Central memory CD8-positive, alpha-beta T cell (primary cell): ENCODE results near the gene GIPC3.
A peak's percentile ranks its signal among the peaks of the same experiment; 100 is the strongest.

Experiments used
- ATAC-seq: fragments of 150-1000 bp; cut with Tn5 transposase; replicated peaks from 2 replicates; pipeline ENCODE4 v1.10.0; 2022; ENCODE audit warnings: mild to moderate bottlenecking, moderate FRiP score, moderate number of reproducible peaks; ENCODE audit not compliant: poor library complexity, severe bottlenecking; ENCODE audit errors: extremely low read depth
- DNase-seq, 2 donors: peaks; one replicate each; pipeline ENCODE4 v3.0.0; 2021; ENCODE audit warnings: low spot score in 2 of 2
- H3K27ac Mint-ChIP-seq: one replicate; pipeline ENCODE4 v1.8.0; 2022; ENCODE audit warnings: low read depth, mild to moderate bottlenecking, moderate library complexity, mixed read lengths
- H3K27me3 Mint-ChIP-seq: one replicate; pipeline ENCODE4 v1.8.0; 2022; ENCODE audit warnings: mixed read lengths
- H3K36me3 Mint-ChIP-seq: one replicate; pipeline ENCODE4 v1.8.0; 2022; ENCODE audit warnings: mild to moderate bottlenecking, moderate library complexity, mixed read lengths; ENCODE audit not compliant: insufficient read depth
- H3K4me1 Mint-ChIP-seq: one replicate; pipeline ENCODE4 v1.8.0; 2022; ENCODE audit warnings: mixed read lengths
- H3K4me3 Mint-ChIP-seq: one replicate; pipeline ENCODE4 v1.8.0; 2022; ENCODE audit warnings: mild to moderate bottlenecking, moderate library complexity, mixed read lengths
- H3K9me3 Mint-ChIP-seq: one replicate; pipeline ENCODE4 v1.8.0; 2022; ENCODE audit warnings: mixed read lengths

GIPC3 gene

GRCh38 chr19:3606174-3606689, 21.0 kb downstream of the GIPC3 start:
- H3K27me3 Mint-ChIP-seq: no peaks in the 10 kb centered on the region
- DNase-seq: no peak
- peak; percentile 53 for ATAC-seq
- H3K4me1 Mint-ChIP-seq: peaks cover 8% of the 10 kb centered on the region
- H3K27ac Mint-ChIP-seq: no peak overlapping the region
- H3K36me3 Mint-ChIP-seq: peaks cover 2% of the 10 kb centered on the region
- no peaks in the 10 kb centered on the region for H3K9me3 Mint-ChIP-seq
- peak overlapping the region; percentile 34 for H3K4me3 Mint-ChIP-seq

DNA sequence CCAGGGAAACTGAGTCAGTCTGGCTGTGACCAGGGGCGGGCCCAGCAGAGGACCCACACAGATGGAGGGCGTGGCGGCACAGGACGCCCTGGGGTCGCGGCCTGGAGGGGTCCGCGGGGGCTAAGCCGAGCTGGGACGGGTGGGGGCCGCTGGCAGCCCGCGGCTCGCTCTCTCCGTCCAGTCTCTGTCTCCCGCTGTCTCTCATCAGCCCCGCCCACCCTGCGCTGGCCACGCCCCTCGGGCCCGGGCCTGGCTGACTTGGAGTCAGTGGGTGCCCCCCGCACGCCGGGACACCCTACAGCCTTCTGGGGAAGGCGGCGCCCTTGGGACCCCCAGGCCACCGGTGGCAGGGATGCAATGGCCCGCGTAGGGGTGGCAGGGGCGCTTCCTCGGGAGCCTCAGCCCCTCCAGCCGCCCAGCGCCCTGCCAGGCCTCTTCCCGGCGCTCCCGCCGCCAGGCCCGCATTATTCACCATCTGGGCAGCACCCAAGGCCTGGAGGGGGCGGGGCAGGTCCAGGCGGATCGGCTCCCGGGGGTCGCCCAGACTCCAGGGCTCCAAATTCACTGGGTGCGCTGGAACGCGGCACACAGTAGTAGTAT, 21.5 kb downstream of the GIPC3 start, which contains the start of gene TBXA2R:
Gene TBXA2R, minus strand, starts transcription at position 186 of the 600 bp plus-strand sequence. CDS start 6,241 bp downstream, outside the sequence.
- H3K36me3 Mint-ChIP-seq: peaks cover 2% of the 10 kb centered on the region
- peak within 1 kb of the TSS; percentile 40 for H3K4me3 Mint-ChIP-seq
- no peaks in the 10 kb centered on the region for H3K27me3 Mint-ChIP-seq
- ATAC-seq (no peak), DNase-seq (no peak)
- H3K4me1 Mint-ChIP-seq: peaks cover 8% of the 10 kb centered on the region
- no peaks in the 10 kb centered on the region for H3K9me3 Mint-ChIP-seq
- H3K27ac Mint-ChIP-seq: no peak within 1 kb of the TSS

DNA sequence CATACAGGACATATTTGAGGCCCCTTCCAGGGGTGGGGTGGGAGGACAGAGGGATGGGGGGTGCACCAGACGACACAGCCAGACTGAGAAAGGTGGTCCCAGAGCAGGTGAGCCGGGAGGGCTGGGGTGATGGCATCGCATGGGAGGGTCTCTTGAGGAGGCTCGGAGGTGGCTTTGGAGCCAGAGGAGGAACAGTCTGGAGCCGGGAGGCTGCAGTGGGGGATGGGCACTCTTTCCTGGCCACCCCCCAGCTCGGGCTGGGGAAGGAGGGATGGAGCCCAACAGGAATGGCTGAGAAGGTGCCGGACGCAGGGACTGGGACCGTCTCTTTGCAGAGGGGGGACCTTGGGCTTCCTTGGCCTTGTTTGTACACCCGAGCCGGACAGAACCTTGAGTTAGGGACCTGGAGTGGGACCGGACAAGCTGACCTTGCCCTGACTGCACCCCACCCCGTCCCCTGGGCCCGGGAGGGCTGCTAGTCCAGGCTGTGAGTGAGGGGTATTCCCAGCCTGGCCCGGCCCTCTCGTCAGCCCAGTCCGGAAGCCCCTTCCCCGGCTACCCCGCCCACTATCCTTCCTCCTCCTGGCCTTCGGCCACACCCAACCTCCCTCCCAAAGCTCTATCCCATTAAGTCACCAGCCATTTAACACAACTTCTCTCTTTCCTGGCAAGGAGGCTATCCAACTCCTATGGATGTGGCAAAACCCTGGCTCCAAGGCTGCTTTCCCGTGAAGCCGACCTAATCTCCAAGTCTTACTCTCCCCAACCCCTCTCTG, 22.2 kb downstream of the GIPC3 start:
- no peak for DNase-seq
- H3K36me3 Mint-ChIP-seq: peaks cover 7% of the 10 kb centered on the region
- H3K4me1 Mint-ChIP-seq: peaks cover 8% of the 10 kb centered on the region
- no peaks in the 10 kb centered on the region for H3K9me3 Mint-ChIP-seq
- H3K27ac Mint-ChIP-seq: no peak overlapping the region
- ATAC-seq: no peak
- no peaks in the 10 kb centered on the region for H3K27me3 Mint-ChIP-seq
- H3K4me3 Mint-ChIP-seq: peak overlapping the region; percentile 40

DNA sequence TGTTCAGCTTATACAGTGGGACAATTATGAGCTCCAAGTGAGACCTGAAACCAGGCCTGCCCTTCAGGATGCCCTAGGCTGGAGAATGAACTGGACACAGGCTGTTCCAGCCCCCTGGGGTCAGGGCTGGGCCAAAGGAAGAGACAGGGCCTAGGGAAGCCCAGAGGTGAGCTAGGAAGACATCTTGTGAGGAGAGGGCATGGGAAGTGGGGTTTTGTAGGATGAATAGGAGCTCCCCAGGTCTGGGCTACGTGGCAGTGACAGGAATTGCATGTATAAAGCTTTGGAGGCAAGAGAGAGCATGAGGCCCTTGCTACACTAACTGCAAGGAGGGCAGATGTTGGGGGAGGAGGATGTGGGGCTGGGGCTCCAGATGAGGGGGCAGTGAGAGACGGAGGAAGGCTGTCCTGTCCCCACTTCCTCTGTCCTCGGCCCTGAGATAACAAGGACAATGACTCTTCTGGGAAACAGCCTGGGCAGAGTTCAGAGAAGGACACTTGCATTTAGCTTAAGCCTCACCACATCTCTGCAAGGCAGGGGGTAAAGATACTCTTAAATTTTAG, 22.9 kb downstream of the GIPC3 start:
- Mint-ChIP-seq H3K9me3 (no peaks in the 10 kb centered on the region), H3K27me3 (no peaks in the 10 kb centered on the region), H3K4me3 (peak overlapping the region; percentile 40), H3K36me3 (peaks cover 7% of the 10 kb centered on the region), H3K27ac (no peak overlapping the region), H3K4me1 (peaks cover 8% of the 10 kb centered on the region)
- DNase-seq: no peak
- no peak for ATAC-seq

DNA sequence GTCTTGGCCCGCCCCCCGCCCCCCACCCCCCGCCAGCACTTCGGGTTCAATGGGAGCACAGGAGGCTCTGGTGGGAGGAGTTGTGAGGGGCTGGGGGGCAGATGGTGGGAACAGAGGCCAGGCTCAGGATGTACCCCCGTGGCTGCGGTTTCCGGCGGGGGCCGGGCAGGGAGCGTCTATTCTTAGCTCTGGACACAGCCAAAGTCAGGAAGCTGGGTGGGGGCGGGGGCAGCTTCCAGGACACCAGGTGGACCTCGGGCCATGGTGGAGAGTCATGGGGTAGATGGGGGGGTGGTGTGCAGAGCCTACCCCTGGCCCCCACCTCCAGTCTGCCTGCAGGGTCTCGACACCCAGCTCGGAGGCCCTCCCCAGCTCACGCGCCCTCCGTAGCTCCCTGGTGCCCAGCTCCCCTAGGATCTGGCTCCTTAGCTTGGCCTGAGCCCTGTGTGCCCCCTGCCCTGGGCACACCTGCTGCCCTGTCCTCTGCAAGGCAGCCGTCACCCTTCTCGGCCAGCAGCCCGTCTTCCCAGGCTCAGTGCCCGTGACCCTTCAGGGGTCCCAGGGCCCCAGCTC, 23.6 kb downstream of the GIPC3 start:
- H3K4me3 Mint-ChIP-seq: no peak overlapping the region

DNA sequence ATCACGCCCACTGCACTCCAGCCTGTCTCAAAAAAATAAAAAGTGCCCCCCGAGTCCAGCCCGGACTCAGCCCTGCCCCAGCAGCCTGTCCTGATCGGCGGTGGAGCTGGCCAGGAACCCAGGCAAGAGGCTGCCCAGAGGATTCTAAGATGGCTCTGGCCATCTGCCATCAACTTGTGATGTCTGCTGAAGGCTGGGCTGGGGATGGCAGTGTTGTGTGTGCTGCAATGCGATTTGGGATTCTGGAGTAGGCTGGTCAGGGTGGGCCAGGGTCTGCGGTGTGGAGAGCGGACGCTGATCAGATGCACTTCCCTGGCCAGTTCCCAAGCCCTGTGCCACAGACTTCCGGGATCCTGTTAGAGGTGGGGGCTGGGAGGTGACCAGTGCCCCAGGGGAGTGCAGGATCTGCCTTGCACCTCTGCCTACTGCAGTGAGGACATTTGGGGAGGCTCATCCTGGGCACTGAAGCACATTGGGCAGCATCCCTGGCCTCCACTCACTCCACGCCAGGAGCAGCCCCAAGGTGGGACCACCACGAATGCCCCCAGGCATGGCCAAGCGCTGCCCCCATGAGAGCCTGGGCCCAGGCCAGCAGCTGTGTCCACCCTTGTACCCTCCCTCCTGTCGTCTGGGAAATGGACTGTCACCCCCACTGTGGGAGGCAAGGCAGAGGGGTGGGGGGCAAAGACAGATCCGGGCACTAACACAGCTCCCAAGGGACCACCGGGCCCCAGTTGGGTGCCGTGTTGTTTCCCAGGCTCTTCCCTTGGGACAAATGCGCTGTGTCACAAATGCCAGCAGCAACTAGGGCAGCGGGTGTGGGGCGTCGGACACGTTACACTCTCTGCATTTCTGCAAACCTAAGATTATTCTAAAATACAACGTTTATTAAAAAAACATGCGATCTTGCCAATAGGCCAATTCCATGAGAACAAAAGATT, 24.8 kb downstream of the GIPC3 start:
- no peak overlapping the region for H3K4me3 Mint-ChIP-seq
- DNase-seq: no peak
- peaks cover 7% of the 10 kb centered on the region for H3K36me3 Mint-ChIP-seq
- H3K27ac Mint-ChIP-seq: no peak overlapping the region
- no peaks in the 10 kb centered on the region for H3K9me3 Mint-ChIP-seq
- no peaks in the 10 kb centered on the region for H3K27me3 Mint-ChIP-seq
- no peak for ATAC-seq
- peaks cover 8% of the 10 kb centered on the region for H3K4me1 Mint-ChIP-seq

More for the DNA sequence above, 23.6 kb downstream of the GIPC3 start:
- peaks cover 7% of the 10 kb centered on the region for H3K36me3 Mint-ChIP-seq
- H3K27ac Mint-ChIP-seq: no peak overlapping the region
- H3K9me3 Mint-ChIP-seq: no peaks in the 10 kb centered on the region
- no peak for ATAC-seq
- no peaks in the 10 kb centered on the region for H3K27me3 Mint-ChIP-seq
- no peak for DNase-seq
- peaks cover 8% of the 10 kb centered on the region for H3K4me1 Mint-ChIP-seq

- Mint-ChIP-seq H3K36me3 (peaks cover 7% of the 10 kb centered on the region), H3K4me1 (peaks cover 8% of the 10 kb centered on the region), H3K9me3 (no peaks in the 10 kb centered on the region), H3K27me3 (no peaks in the 10 kb centered on the region), H3K27ac (no peak overlapping the region), H3K4me3 (no peak overlapping the region)
- ATAC-seq (no peak), DNase-seq (no peak)
Measured at GRCh38 chr19:3610745-3611717, 25.8 kb downstream of the GIPC3 start.

DNA sequence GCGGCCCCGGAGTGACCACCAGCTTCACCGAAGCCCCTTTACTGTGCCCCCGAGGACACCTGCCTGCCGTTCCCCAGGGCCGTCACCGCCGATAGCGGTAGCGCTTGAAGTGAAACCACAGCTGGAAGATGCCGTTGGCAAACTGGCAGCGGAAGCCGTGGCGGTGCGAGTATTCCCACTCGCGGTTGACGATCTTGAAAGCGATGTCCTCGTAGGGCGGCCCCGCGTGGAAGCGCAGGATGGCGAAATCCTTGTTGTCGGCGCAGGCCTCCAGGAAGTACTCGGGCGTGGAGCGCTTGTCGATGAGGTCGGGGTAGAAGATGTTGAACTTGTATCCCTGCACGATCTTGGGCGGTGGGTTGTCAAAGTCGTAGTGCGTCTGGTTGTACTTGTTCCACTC, 26.6 kb downstream of the GIPC3 start:
- peaks cover 8% of the 10 kb centered on the region for H3K4me1 Mint-ChIP-seq
- H3K9me3 Mint-ChIP-seq: no peaks in the 10 kb centered on the region
- peaks cover 7% of the 10 kb centered on the region for H3K36me3 Mint-ChIP-seq
- H3K27me3 Mint-ChIP-seq: no peaks in the 10 kb centered on the region
- H3K4me3 Mint-ChIP-seq: no peak overlapping the region
- no peak for DNase-seq
- ATAC-seq: no peak
- H3K27ac Mint-ChIP-seq: no peak overlapping the region

DNA sequence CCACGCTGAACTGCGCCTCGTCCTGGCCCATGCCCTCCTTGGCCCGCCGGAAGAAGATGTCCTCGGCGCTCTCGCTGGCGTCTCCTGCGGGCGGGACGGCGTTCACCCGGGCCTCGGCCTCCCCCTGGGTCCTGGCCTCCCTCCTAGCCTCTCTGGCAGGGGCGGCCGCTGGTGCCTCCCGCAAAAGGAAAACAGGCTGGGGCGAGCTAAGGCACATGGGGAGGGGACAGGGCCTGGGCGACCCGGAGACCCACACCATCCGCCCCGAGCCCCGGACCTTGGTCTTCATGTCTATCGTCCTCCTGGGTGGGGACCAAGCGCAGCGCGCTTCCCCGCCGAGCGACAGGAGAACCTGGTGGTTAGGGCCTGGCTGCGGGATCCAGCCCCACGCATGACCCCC, 27.1 kb downstream of the GIPC3 start:
- ATAC-seq: no peak
- Mint-ChIP-seq H3K36me3 (peaks cover 10% of the 10 kb centered on the region), H3K4me1 (peaks cover 8% of the 10 kb centered on the region), H3K9me3 (no peaks in the 10 kb centered on the region), H3K4me3 (no peak overlapping the region), H3K27me3 (no peaks in the 10 kb centered on the region), H3K27ac (no peak overlapping the region)
- DNase-seq: no peak

- H3K4me1 Mint-ChIP-seq: peaks cover 3% of the 10 kb centered on the region
- H3K9me3 Mint-ChIP-seq: no peaks in the 10 kb centered on the region
- DNase-seq: no peak
- peaks cover 11% of the 10 kb centered on the region for H3K36me3 Mint-ChIP-seq
- no peak overlapping the region for H3K4me3 Mint-ChIP-seq
- H3K27me3 Mint-ChIP-seq: no peaks in the 10 kb centered on the region
- no peak for ATAC-seq
- H3K27ac Mint-ChIP-seq: no peak overlapping the region
Measured at GRCh38 chr19:3612901-3613741, 27.8 kb downstream of the GIPC3 start.
